ENCODE results near the gene MYO1F. TPM values are rescaled to one million over a fixed set of nuclear protein-coding genes. Genes with fewer than 3 reads are reported as not detected.

MYO1F gene
- total and polyA plus RNA-seq, 12 donors = 1.7 to 62.5 (median 19.4) TPM

- H3K36me3 ChIP-seq (replicated peaks in 1 of 2) = peaks cover 0 to 15% of the 10 kb centered on the region in 2 donors
- DNase-seq = no peak
- H3K4me3 ChIP-seq = no peak overlapping the region
- no peaks in the 10 kb centered on the region for H3K9me3 ChIP-seq (replicated peaks in 1 of 3)
- 78 to 88% (median 84%) methylated on average over 30 to 71 of the region's 71 CpGs for WGBS, 4 donors
- H3K27ac ChIP-seq = no peak overlapping the region
- intact Hi-C loops (cut with DNase I) = loop anchor here in 1 of 2 donors (10.0 kb wide), 2 partner anchors 170 to 230 kb away; partner anchors contain the start of gene MARCHF2
- H3K27me3 ChIP-seq = no peaks in the 10 kb centered on the region
- TF ChIP-seq POLR2A (IDR thresholded peaks at IDR 0.05) = no peak
- TF ChIP-seq, protein P1, sequence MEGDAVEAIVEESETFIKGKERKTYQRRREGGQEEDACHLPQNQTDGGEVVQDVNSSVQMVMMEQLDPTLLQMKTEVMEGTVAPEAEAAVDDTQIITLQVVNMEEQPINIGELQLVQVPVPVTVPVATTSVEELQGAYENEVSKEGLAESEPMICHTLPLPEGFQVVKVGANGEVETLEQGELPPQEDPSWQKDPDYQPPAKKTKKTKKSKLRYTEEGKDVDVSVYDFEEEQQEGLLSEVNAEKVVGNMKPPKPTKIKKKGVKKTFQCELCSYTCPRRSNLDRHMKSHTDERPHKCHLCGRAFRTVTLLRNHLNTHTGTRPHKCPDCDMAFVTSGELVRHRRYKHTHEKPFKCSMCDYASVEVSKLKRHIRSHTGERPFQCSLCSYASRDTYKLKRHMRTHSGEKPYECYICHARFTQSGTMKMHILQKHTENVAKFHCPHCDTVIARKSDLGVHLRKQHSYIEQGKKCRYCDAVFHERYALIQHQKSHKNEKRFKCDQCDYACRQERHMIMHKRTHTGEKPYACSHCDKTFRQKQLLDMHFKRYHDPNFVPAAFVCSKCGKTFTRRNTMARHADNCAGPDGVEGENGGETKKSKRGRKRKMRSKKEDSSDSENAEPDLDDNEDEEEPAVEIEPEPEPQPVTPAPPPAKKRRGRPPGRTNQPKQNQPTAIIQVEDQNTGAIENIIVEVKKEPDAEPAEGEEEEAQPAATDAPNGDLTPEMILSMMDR (IDR thresholded peaks at IDR 0.05) = no peak
- H3K4me1 ChIP-seq (replicated peaks in 1 of 2) = no peaks in the 10 kb centered on the region
These were observed 8.0 kb upstream of the MYO1F start for GRCh38 chr19:8584965-8585893.

DNA sequence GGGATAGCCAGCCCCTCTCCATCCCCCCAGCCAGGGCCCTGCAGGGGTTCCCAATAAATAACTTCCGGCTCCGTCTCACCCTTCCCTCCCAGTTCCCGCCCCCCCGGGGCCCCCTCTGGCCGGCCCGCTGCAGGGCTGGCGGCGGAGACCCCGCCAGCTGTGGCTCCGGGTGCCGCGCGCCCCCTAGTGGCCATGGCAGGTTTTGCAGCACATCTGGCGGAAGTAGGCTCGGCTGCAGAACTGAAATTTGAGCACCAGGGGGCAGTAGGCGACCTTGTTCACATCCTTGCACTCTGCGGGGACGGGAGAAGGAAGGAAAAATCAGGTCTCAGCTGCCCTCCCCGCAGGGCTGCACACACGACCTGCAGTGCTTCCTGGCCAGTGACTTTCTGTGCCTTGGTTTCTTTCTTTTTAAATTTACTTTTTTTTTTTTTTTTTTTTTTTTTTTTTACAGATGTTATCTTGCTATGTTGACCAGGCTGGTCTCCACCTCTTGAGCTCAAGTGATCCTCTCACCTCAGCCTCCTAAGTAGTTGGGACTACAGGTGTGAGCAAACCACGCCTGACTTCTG is 3.6 kb upstream of the MYO1F start:
- DNase-seq = peak; percentile 77 to 89 (median 85)
- Histone ChIP-seq H3K9me3 (replicated peaks in 1 of 3) (no peaks in the 10 kb centered on the region), H3K27ac (no peak overlapping the region), H3K36me3 (replicated peaks in 1 of 2) (peaks cover 0 to 12% of the 10 kb centered on the region in 2 donors), H3K27me3 (no peaks in the 10 kb centered on the region), H3K4me3 (no peak overlapping the region), H3K4me1 (replicated peaks in 1 of 2) (no peaks in the 10 kb centered on the region)
- 4 to 7% (median 5%) methylated on average over 8 to 21 of the region's 21 CpGs for WGBS, 4 donors
- no peak for TF ChIP-seq POLR2A (IDR thresholded peaks at IDR 0.05)
- TF ChIP-seq, protein P1 (IDR thresholded peaks at IDR 0.05) = peak; percentile 97 to 100 (median 98)
- intact Hi-C loops (cut with DNase I) = loop anchor here in 1 of 2 donors (10.0 kb wide), 2 partner anchors 166 to 226 kb away; partner anchors contain the start of gene MARCHF2

DNA sequence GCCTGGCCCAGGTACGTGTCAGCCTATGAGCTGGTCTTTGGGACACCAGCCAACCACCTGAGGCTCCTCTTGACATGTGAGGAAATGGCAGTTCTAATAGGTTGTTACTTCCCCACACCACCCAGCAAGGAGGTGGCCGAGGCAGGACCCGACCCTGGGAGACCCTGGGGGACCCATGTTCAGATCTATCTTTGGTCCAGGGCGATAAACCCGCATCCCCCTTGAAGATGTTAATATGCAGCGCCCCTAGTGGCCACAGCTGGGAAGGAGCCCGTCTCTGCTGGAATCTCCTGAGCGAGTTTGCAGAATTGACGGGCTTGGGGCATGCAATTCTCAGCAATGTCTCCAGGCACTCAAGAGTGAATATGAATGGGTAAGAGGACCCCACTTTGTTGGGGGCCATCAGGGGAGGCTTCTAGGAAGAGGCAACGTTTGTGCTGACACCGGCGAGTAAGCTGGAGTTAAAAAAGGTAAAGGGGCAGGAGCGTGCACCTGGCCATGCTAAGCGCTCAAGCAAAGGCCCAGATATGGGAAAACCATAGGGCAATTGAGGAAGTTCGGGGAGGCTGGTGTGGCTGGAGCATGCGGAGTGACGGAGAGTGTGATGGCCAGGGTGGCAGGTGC is 1.5 kb upstream of the MYO1F start:
- no peak overlapping the region for H3K4me3 ChIP-seq
- H3K36me3 ChIP-seq (replicated peaks in 1 of 2) = no peaks in the 10 kb centered on the region
- intact Hi-C loops (cut with DNase I) = no loop called here
- H3K27ac ChIP-seq = no peak overlapping the region
- H3K27me3 ChIP-seq = no peaks in the 10 kb centered on the region
- 19 to 30% (median 23%) methylated on average over 12 to 17 of the region's 17 CpGs for WGBS, 4 donors
- no peaks in the 10 kb centered on the region for H3K4me1 ChIP-seq (replicated peaks in 1 of 2)
- peak; percentile 60 to 89 (median 81) for DNase-seq
- TF ChIP-seq, protein P1 (IDR thresholded peaks at IDR 0.05) = peak; percentile 67 to 94 (median 76)
- no peak for TF ChIP-seq POLR2A (IDR thresholded peaks at IDR 0.05)
- no peaks in the 10 kb centered on the region for H3K9me3 ChIP-seq (replicated peaks in 1 of 3)

GRCh38 chr19:8577741-8578140 is 499 bp upstream of the MYO1F start:
- intact Hi-C loops (cut with DNase I) = no loop called here
- Histone ChIP-seq H3K4me3 (no peak overlapping the region), H3K9me3 (replicated peaks in 1 of 3) (no peaks in the 10 kb centered on the region), H3K36me3 (replicated peaks in 1 of 2) (no peaks in the 10 kb centered on the region), H3K27ac (no peak overlapping the region), H3K4me1 (replicated peaks in 1 of 2) (no peaks in the 10 kb centered on the region), H3K27me3 (no peaks in the 10 kb centered on the region)
- TF ChIP-seq, protein P1 (IDR thresholded peaks at IDR 0.05) = no peak
- no peak for TF ChIP-seq POLR2A (IDR thresholded peaks at IDR 0.05)
- 58 to 65% (median 62%) methylated on average over 4 of the region's 4 CpGs for WGBS, 4 donors
- DNase-seq = no peak
